ENCODE measurements around the gene DSCAML1.

DSCAML1 gene

GRCh38 chr11:117468888-117469287, 328.1 kb downstream of the DSCAML1 start:
- Histone ChIP-seq H3K14ac (ENCODE audit: low read length) (no peak overlapping the region), H3K9me3 (replicated peaks in 1 of 2; ENCODE audit: control insufficient read depth in 2 of 2, insufficient read depth in 1 of 2, low read depth in 1 of 2, low read length in 2 of 2) (no peaks in the 10 kb centered on the region), H2BK15ac (ENCODE audit: low read length) (no peak overlapping the region), H3K4me3 (ENCODE audit: low read length in 2 of 2) (no peak overlapping the region), H4K91ac (ENCODE audit: low read depth, low read length, poor library complexity) (no peak overlapping the region), H2BK120ac (ENCODE audit: low read depth, low read length) (no peak overlapping the region), H2BK12ac (ENCODE audit: low read length) (no peak overlapping the region), H3K4ac (ENCODE audit: low read length) (no peak overlapping the region), H3K23ac (ENCODE audit: low read depth, low read length, poor library complexity) (no peak overlapping the region), H3K79me1 (ENCODE audit: low read depth, low read length) (no peaks in the 10 kb centered on the region), H3K18ac (ENCODE audit: low read length) (no peak overlapping the region), H3K27ac (replicated peaks; ENCODE audit: low read length) (no peak overlapping the region), H3K36me3 (replicated peaks in 1 of 2; ENCODE audit: control insufficient read depth in 2 of 2, insufficient read depth in 2 of 2, low read length in 2 of 2) (no peaks in the 10 kb centered on the region), H4K8ac (ENCODE audit: low read depth, low read length) (no peak overlapping the region), H2AK5ac (ENCODE audit: low read depth, low read length) (no peak overlapping the region), H3K4me1 (ENCODE audit: control insufficient read depth in 2 of 2, insufficient read depth in 1 of 2, low read depth in 1 of 2, low read length in 2 of 2) (no peaks in the 10 kb centered on the region), H2AFZ (ENCODE audit: low read length) (no peak overlapping the region), H3K4me2 (ENCODE audit: insufficient read depth, low read length, poor library complexity, severe bottlenecking) (no peak overlapping the region), H3K27me3 (ENCODE audit: control insufficient read depth in 3 of 3, insufficient read depth in 3 of 3, low read depth in 1 of 3, low read length in 3 of 3) (peaks cover 0 to 24% (median 0%) of the 10 kb centered on the region in 3 experiments), H2BK5ac (ENCODE audit: low read length) (no peak overlapping the region), H3K9ac (ENCODE audit: low read depth, low read length, poor library complexity) (no peak overlapping the region)
- DNase-seq (ENCODE audit: low spot score), result no peak
- no CpG with 5 or more reads among the region's 4 CpGs for WGBS, 2 donors (ENCODE audit: extremely low coverage in 2 of 2, insufficient read length in 2 of 2, insufficient replicate concordance in 1 of 2)

DNA sequence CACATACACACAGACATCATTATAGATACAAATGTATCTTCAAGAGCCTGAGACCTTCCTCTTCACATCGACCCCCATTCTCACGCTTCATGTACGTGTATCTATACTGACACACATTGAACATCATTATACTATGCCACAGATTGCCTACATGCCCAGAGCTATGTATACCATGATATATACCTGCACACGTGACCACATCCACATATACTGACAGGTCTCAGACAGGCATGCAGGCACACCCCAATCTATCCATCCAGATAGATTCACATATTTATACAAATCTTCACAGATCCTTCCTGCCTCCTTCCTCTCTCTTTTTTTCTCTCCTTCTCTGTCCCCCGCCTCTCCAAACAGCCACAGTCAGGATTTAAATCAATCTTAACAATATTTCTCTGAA, 329.2 kb downstream of the DSCAML1 start:
- H3K9ac ChIP-seq (ENCODE audit: low read depth, low read length, poor library complexity), result no peak overlapping the region
- no peak overlapping the region for H4K91ac ChIP-seq (ENCODE audit: low read depth, low read length, poor library complexity)
- no peaks in the 10 kb centered on the region for H3K4me1 ChIP-seq (ENCODE audit: control insufficient read depth in 2 of 2, insufficient read depth in 1 of 2, low read depth in 1 of 2, low read length in 2 of 2)
- WGBS, 2 donors (ENCODE audit: extremely low coverage in 2 of 2, insufficient read length in 2 of 2, insufficient replicate concordance in 1 of 2), result no CpG with 5 or more reads among the region's 5 CpGs
- DNase-seq (ENCODE audit: low spot score), result no peak
- no peak overlapping the region for H2BK120ac ChIP-seq (ENCODE audit: low read depth, low read length)
- no peak overlapping the region for H2AK5ac ChIP-seq (ENCODE audit: low read depth, low read length)
- no peak overlapping the region for H3K27ac ChIP-seq (replicated peaks; ENCODE audit: low read length)
- no peak overlapping the region for H2BK15ac ChIP-seq (ENCODE audit: low read length)
- H3K4me3 ChIP-seq (ENCODE audit: low read length in 2 of 2), result no peak overlapping the region
- H2BK5ac ChIP-seq (ENCODE audit: low read length), result no peak overlapping the region
- no peak overlapping the region for H3K4ac ChIP-seq (ENCODE audit: low read length)
- no peaks in the 10 kb centered on the region for H3K36me3 ChIP-seq (replicated peaks in 1 of 2; ENCODE audit: control insufficient read depth in 2 of 2, insufficient read depth in 2 of 2, low read length in 2 of 2)
- H2AFZ ChIP-seq (ENCODE audit: low read length), result no peak overlapping the region
- no peak overlapping the region for H3K18ac ChIP-seq (ENCODE audit: low read length)
- no peak overlapping the region for H3K4me2 ChIP-seq (ENCODE audit: insufficient read depth, low read length, poor library complexity, severe bottlenecking)
- peaks cover 0 to 35% (median 0%) of the 10 kb centered on the region in 3 experiments for H3K27me3 ChIP-seq (ENCODE audit: control insufficient read depth in 3 of 3, insufficient read depth in 3 of 3, low read depth in 1 of 3, low read length in 3 of 3)
- no peaks in the 10 kb centered on the region for H3K9me3 ChIP-seq (replicated peaks in 1 of 2; ENCODE audit: control insufficient read depth in 2 of 2, insufficient read depth in 1 of 2, low read depth in 1 of 2, low read length in 2 of 2)
- H3K23ac ChIP-seq (ENCODE audit: low read depth, low read length, poor library complexity), result no peak overlapping the region
- H3K79me1 ChIP-seq (ENCODE audit: low read depth, low read length), result no peaks in the 10 kb centered on the region
- no peak overlapping the region for H4K8ac ChIP-seq (ENCODE audit: low read depth, low read length)
- no peak overlapping the region for H3K14ac ChIP-seq (ENCODE audit: low read length)
- H2BK12ac ChIP-seq (ENCODE audit: low read length), result no peak overlapping the region

GRCh38 chr11:117466966-117467365, 330.1 kb downstream of the DSCAML1 start:
- H4K8ac ChIP-seq (ENCODE audit: low read depth, low read length), result no peak overlapping the region
- no peak overlapping the region for H3K4me2 ChIP-seq (ENCODE audit: insufficient read depth, low read length, poor library complexity, severe bottlenecking)
- H3K4ac ChIP-seq (ENCODE audit: low read length), result no peak overlapping the region
- H3K36me3 ChIP-seq (replicated peaks in 1 of 2; ENCODE audit: control insufficient read depth in 2 of 2, insufficient read depth in 2 of 2, low read length in 2 of 2), result no peaks in the 10 kb centered on the region
- DNase-seq (ENCODE audit: low spot score), result no peak
- H3K27me3 ChIP-seq (ENCODE audit: control insufficient read depth in 3 of 3, insufficient read depth in 3 of 3, low read depth in 1 of 3, low read length in 3 of 3), result peaks cover 0 to 33% (median 0%) of the 10 kb centered on the region in 3 experiments
- no peak overlapping the region for H3K4me3 ChIP-seq (ENCODE audit: low read length in 2 of 2)
- no peak overlapping the region for H2BK5ac ChIP-seq (ENCODE audit: low read length)
- H3K9ac ChIP-seq (ENCODE audit: low read depth, low read length, poor library complexity), result peak overlapping the region; percentile 70
- H3K14ac ChIP-seq (ENCODE audit: low read length), result no peak overlapping the region
- H2AFZ ChIP-seq (ENCODE audit: low read length), result no peak overlapping the region
- no peaks in the 10 kb centered on the region for H3K79me1 ChIP-seq (ENCODE audit: low read depth, low read length)
- peak overlapping the region; percentile 36 for H3K18ac ChIP-seq (ENCODE audit: low read length)
- no peak overlapping the region for H3K27ac ChIP-seq (replicated peaks; ENCODE audit: low read length)
- no peak overlapping the region for H2BK12ac ChIP-seq (ENCODE audit: low read length)
- H3K9me3 ChIP-seq (replicated peaks in 1 of 2; ENCODE audit: control insufficient read depth in 2 of 2, insufficient read depth in 1 of 2, low read depth in 1 of 2, low read length in 2 of 2), result no peaks in the 10 kb centered on the region
- H2AK5ac ChIP-seq (ENCODE audit: low read depth, low read length), result no peak overlapping the region
- no peak overlapping the region for H2BK120ac ChIP-seq (ENCODE audit: low read depth, low read length)
- no peak overlapping the region for H4K91ac ChIP-seq (ENCODE audit: low read depth, low read length, poor library complexity)
- H3K4me1 ChIP-seq (ENCODE audit: control insufficient read depth in 2 of 2, insufficient read depth in 1 of 2, low read depth in 1 of 2, low read length in 2 of 2), result no peaks in the 10 kb centered on the region
- no peak overlapping the region for H2BK15ac ChIP-seq (ENCODE audit: low read length)
- peak overlapping the region; percentile 2 for H3K23ac ChIP-seq (ENCODE audit: low read depth, low read length, poor library complexity)
- WGBS, 2 donors (ENCODE audit: extremely low coverage in 2 of 2, insufficient read length in 2 of 2, insufficient replicate concordance in 1 of 2), result no CpG with 5 or more reads among the region's 14 CpGs

DNA sequence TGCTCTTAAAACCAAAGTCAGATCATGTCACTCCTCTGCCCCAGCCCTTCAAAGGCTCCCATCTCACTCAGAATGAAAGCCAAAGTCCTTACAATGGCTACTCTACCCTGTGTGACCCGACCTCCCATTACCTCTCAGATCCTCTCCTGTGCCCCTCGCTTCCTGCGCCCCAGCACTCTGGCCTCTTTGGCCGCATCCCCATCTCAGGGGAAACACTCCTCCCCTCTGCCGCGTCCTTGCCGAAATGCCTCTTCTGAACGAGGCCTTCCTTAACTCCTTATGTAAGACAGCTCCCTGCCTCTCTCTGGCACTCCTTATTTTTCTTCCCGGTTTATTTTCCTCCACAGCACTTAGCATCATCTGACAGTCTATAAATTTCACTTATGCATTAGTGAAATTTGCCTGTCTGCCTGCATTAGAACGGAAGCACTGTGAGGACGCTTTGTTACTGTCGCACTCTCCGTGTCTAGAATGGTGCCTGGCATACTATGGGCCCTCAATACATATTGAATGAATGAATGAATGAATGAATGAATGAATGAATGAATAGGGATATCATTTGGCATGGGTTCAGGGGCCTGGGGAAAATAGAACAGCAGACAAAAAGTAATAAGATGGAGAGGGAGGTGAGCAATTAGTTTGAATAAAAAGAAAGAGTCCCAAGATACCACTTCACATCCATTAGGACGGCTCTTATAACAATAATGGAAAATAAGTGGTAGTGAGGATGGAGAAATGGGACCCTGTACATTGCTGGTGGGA, 331.6 kb downstream of the DSCAML1 start:
- Histone ChIP-seq H2AFZ (ENCODE audit: low read length) (no peak overlapping the region), H3K14ac (ENCODE audit: low read length) (no peak overlapping the region), H3K79me1 (ENCODE audit: low read depth, low read length) (no peaks in the 10 kb centered on the region), H3K4me3 (ENCODE audit: low read length in 2 of 2) (no peak overlapping the region), H2BK15ac (ENCODE audit: low read length) (no peak overlapping the region), H3K27me3 (ENCODE audit: control insufficient read depth in 3 of 3, insufficient read depth in 3 of 3, low read depth in 1 of 3, low read length in 3 of 3) (peaks cover 0 to 35% (median 0%) of the 10 kb centered on the region in 3 experiments), H3K4me1 (ENCODE audit: control insufficient read depth in 2 of 2, insufficient read depth in 1 of 2, low read depth in 1 of 2, low read length in 2 of 2) (no peaks in the 10 kb centered on the region), H3K4me2 (ENCODE audit: insufficient read depth, low read length, poor library complexity, severe bottlenecking) (no peak overlapping the region), H2BK12ac (ENCODE audit: low read length) (no peak overlapping the region), H4K91ac (ENCODE audit: low read depth, low read length, poor library complexity) (no peak overlapping the region), H3K9ac (ENCODE audit: low read depth, low read length, poor library complexity) (no peak overlapping the region), H3K4ac (ENCODE audit: low read length) (no peak overlapping the region), H4K8ac (ENCODE audit: low read depth, low read length) (no peak overlapping the region), H3K9me3 (replicated peaks in 1 of 2; ENCODE audit: control insufficient read depth in 2 of 2, insufficient read depth in 1 of 2, low read depth in 1 of 2, low read length in 2 of 2) (no peaks in the 10 kb centered on the region), H2AK5ac (ENCODE audit: low read depth, low read length) (no peak overlapping the region), H3K18ac (ENCODE audit: low read length) (no peak overlapping the region), H3K23ac (ENCODE audit: low read depth, low read length, poor library complexity) (no peak overlapping the region), H2BK5ac (ENCODE audit: low read length) (no peak overlapping the region), H3K27ac (replicated peaks; ENCODE audit: low read length) (no peak overlapping the region), H3K36me3 (replicated peaks in 1 of 2; ENCODE audit: control insufficient read depth in 2 of 2, insufficient read depth in 2 of 2, low read length in 2 of 2) (no peaks in the 10 kb centered on the region), H2BK120ac (ENCODE audit: low read depth, low read length) (no peak overlapping the region)
- WGBS, 2 donors (ENCODE audit: extremely low coverage in 2 of 2, insufficient read length in 2 of 2, insufficient replicate concordance in 1 of 2), result no CpG with 5 or more reads among the region's 14 CpGs
- no peak for DNase-seq (ENCODE audit: low spot score)
